GM12875 (cell line): ENCODE data around the gene ADTRP.
"Not testable (repeated sequence)": the region's sequence is repeated elsewhere in the genome, so short reads cannot be mapped to it uniquely, and the experiment has no call there.

Experiments
- H3K4me3 ChIP-seq: one replicate; pipeline ENCODE4 v1.5.1; 2011; ENCODE audit warnings: low read depth, low read length, control low read depth
- CTCF ChIP-seq: IDR thresholded peaks from 2 replicates; pipeline ENCODE4 v1.5.1; 2011; ENCODE audit warnings: low read depth, mild to moderate bottlenecking, control low read depth, inconsistent platforms, low read length, moderate library complexity, borderline replicate concordance; ENCODE audit not compliant: insufficient read depth

Gene ADTRP

GRCh38 chr6:11804135-11804534, 25.5 kb upstream of the ADTRP start:
- H3K4me3 ChIP-seq = no peak overlapping the region
- TF ChIP-seq CTCF = no peak

- H3K4me3 ChIP-seq = no peak overlapping the region
- TF ChIP-seq CTCF = no peak
These were observed 25.0 kb upstream of the ADTRP start for GRCh38 chr6:11803591-11803971.

- H3K4me3 ChIP-seq = no peak overlapping the region
- TF ChIP-seq CTCF = no peak
These were observed 24.4 kb upstream of the ADTRP start for GRCh38 chr6:11802886-11803590.

- not testable (repeated sequence) for H3K4me3 ChIP-seq
These were observed 21.9 kb upstream of the ADTRP start for GRCh38 chr6:11800531-11800930.

GRCh38 chr6:11798538-11798937, 19.9 kb upstream of the ADTRP start:
- TF ChIP-seq CTCF = no peak
- H3K4me3 ChIP-seq = no peak overlapping the region

- no peak overlapping the region for H3K4me3 ChIP-seq
These were observed 19.5 kb upstream of the ADTRP start for GRCh38 chr6:11798096-11798495.

GRCh38 chr6:11796829-11797228, 18.2 kb upstream of the ADTRP start:
- no peak overlapping the region for H3K4me3 ChIP-seq
- no peak for TF ChIP-seq CTCF

More at GRCh38 chr6:11798096-11798495, 19.5 kb upstream of the ADTRP start:
- TF ChIP-seq CTCF = no peak
